ENCODE results near the gene GRIK4.

GRIK4 gene

DNA sequence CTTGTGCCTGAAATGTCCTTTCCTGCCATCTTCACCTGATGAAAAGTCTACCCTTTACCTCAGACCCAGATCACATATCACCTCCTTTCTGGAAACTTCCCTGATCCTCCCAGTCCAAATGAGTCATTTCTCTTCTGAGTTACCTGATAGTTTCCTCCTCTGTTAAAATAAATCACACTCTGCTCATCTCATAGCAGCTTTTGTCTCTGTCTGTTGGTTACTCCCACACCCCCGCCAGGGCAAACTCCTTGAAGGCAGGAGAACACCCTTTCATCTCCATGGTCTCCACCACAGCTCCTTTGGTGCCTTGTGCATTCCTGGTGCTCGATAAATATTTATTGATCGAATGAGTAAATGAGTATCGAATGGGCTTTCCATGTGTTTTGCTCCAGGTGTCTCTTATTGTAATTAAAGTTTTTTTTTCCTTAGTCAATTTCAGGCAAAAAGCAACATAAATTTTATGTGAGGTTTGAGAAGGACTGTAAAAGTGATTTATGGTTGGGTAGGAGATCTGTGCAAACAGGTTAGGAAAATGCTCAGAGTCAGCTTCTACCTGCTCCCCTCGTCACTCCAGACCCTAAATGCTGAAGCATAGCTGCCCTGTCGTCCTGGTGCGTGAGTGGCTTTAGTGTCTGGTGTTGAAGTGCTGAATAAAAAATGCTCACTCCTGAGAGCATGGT is 178.2 kb downstream of the GRIK4 start:
- H3K27me3 ChIP-seq (ENCODE audit: insufficient read depth, low read length), result no peaks in the 10 kb centered on the region
- no peaks in the 10 kb centered on the region for H3K9me3 ChIP-seq (ENCODE audit: low read length)
- H3K4me3 ChIP-seq (ENCODE audit: low read length), result no peak overlapping the region
- H2AFZ ChIP-seq (ENCODE audit: low read depth, low read length), result no peak overlapping the region
- H3K4me1 ChIP-seq (ENCODE audit: insufficient read depth, low read length), result peaks cover 6% of the 10 kb centered on the region
- H3K36me3 ChIP-seq (ENCODE audit: insufficient read depth, low read length), result no peaks in the 10 kb centered on the region

DNA sequence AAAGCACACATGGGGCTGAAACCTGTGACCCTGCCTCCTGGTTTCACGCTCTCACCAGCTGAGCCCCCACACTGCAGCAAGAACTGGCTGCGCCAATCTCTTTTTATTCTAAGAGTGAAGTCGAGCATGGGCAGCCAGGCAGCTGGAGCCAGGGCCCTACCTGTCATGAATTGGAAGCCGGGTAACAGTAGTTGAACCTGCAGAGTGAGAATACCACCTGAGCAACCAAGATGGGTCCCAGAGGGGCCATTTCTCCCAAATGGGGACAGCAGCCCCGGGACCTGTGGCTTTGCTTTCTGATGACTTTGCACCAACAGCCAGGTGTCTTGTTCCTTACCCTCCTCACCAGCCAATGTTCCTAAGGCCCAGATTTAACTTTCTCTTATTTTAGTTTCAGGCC is 178.9 kb downstream of the GRIK4 start:
- Histone ChIP-seq H3K36me3 (ENCODE audit: insufficient read depth, low read length) (no peaks in the 10 kb centered on the region), H3K4me3 (ENCODE audit: low read length) (no peak overlapping the region), H2AFZ (ENCODE audit: low read depth, low read length) (no peak overlapping the region), H3K9me3 (ENCODE audit: low read length) (no peaks in the 10 kb centered on the region), H3K4me1 (ENCODE audit: insufficient read depth, low read length) (peaks cover 6% of the 10 kb centered on the region), H3K27me3 (ENCODE audit: insufficient read depth, low read length) (no peaks in the 10 kb centered on the region)

DNA sequence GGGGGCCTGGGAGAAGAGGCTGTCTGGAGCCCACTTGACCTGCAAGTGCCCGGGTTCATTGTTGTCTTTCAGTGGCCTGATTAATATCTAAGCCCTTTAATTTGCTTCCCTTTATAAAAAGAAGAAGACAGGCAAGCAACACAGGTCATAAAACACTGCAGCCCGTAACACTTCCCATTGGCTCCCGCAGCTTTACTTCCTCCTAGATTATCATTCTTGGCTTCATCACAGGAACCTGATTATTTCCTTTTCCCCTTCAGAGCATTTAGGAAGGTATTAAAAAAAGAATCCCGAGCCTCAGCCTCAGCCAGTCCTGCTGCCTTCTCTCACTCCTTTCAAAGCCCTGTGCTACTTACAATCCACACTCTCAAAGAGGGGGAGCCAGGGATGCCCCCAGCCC is 183.2 kb downstream of the GRIK4 start:
- H3K27me3 ChIP-seq (ENCODE audit: insufficient read depth, low read length), result no peaks in the 10 kb centered on the region
- peaks cover 14% of the 10 kb centered on the region for H3K4me1 ChIP-seq (ENCODE audit: insufficient read depth, low read length)
- H3K36me3 ChIP-seq (ENCODE audit: insufficient read depth, low read length), result no peaks in the 10 kb centered on the region
- H3K4me3 ChIP-seq (ENCODE audit: low read length), result no peak overlapping the region
- H2AFZ ChIP-seq (ENCODE audit: low read depth, low read length), result no peak overlapping the region
- no peaks in the 10 kb centered on the region for H3K9me3 ChIP-seq (ENCODE audit: low read length)

DNA sequence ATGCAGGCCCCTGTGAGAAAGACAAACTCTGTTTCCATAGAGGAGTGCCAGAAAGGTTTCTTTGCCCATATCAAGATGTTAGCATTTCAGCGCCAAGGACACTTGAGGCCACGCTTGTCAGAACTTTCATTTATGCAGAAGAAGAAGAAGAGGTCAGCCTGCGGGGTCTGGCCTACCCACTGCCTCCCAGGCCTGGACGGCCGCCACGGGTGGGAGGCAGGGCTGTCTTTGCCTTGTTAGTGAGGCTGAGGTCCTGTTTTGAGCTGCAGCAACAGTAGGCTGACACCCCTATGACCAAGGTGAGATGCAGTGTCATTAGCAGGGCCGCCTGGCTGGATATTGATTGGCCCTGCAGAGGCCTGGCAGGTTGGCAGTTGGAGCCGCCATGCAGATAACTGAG is 183.9 kb downstream of the GRIK4 start:
- Histone ChIP-seq H3K36me3 (ENCODE audit: insufficient read depth, low read length) (no peaks in the 10 kb centered on the region), H3K4me1 (ENCODE audit: insufficient read depth, low read length) (peaks cover 8% of the 10 kb centered on the region), H3K9me3 (ENCODE audit: low read length) (no peaks in the 10 kb centered on the region), H3K4me3 (ENCODE audit: low read length) (no peak overlapping the region), H3K27me3 (ENCODE audit: insufficient read depth, low read length) (no peaks in the 10 kb centered on the region), H2AFZ (ENCODE audit: low read depth, low read length) (no peak overlapping the region)

DNA sequence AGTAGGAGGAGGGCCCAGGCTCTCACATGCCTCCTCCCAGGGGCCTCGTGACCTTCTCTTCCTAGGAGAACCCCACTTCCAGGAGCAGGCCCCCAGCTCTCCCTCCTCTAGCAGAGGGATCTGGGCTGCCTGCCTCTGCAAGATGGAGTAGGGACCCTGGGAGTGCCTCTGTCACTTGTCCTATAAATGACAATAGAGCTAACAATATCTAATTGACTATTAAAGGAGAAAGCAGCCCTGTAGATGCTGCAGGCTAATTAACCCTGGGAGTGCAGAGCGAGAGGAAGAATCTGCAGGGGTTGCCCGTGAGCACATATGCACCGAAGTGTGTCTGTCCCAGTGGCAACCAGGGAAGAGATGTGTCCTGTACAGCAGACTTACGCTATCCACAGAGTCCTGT is 184.4 kb downstream of the GRIK4 start:
- Histone ChIP-seq H3K9me3 (ENCODE audit: low read length) (no peaks in the 10 kb centered on the region), H2AFZ (ENCODE audit: low read depth, low read length) (no peak overlapping the region), H3K27me3 (ENCODE audit: insufficient read depth, low read length) (no peaks in the 10 kb centered on the region), H3K4me1 (ENCODE audit: insufficient read depth, low read length) (peaks cover 8% of the 10 kb centered on the region), H3K4me3 (ENCODE audit: low read length) (no peak overlapping the region), H3K36me3 (ENCODE audit: insufficient read depth, low read length) (no peaks in the 10 kb centered on the region)

DNA sequence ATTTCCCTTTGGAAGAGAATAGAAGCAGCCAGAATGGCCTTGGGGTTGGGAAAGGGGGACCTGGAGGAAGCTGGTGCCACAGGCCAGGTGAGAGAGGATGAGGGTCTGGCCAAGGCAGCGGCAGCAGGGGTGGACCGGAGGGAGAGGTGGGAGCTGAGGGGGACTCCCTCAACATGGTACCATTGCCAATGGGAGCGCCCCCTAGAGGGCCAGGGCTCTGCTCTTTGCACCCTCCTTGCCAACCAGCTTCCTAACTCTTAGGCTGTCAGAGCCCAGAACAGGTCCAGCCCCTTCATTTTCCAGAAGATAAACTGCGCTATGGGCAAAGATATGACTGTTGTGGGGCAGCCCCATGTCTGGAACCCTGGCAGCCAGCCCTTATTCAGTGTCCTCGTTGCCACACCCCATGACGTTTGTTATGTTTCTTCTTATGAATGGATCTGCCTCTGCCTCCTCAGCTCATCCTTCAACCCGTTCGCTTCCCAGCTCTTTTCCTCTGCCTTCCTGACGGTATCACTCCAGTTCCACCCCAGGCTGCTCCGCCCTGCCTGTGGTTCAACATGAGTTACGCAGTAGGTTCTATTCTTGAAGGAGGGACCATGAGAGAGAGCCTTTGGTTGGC is 185.2 kb downstream of the GRIK4 start:
- no peaks in the 10 kb centered on the region for H3K27me3 ChIP-seq (ENCODE audit: insufficient read depth, low read length)
- H3K9me3 ChIP-seq (ENCODE audit: low read length), result no peaks in the 10 kb centered on the region
- no peak overlapping the region for H2AFZ ChIP-seq (ENCODE audit: low read depth, low read length)
- H3K4me1 ChIP-seq (ENCODE audit: insufficient read depth, low read length), result peaks cover 8% of the 10 kb centered on the region
- H3K4me3 ChIP-seq (ENCODE audit: low read length), result no peak overlapping the region
- no peaks in the 10 kb centered on the region for H3K36me3 ChIP-seq (ENCODE audit: insufficient read depth, low read length)

DNA sequence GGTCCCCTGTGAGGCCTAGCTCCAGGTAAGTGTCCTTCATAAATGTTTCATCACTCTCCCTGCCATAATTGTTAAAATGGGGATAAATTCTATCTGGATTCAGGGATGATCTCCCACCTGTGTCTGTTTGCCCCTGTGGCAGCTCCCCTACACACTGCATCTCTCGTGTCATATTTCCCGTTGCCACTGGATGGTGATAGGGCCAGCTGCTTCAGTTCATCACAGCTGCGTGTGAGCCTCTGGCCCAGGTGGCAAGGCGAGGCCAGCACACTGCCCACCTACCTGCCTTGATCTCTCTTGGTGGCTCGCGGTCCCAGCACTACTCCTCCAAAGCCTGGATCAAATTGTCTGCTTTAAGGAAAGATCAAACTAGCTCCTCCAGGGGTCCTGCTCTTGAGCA is 187.4 kb downstream of the GRIK4 start:
- no peaks in the 10 kb centered on the region for H3K9me3 ChIP-seq (ENCODE audit: low read length)
- H3K4me1 ChIP-seq (ENCODE audit: insufficient read depth, low read length), result peaks cover 8% of the 10 kb centered on the region
- no peak overlapping the region for H2AFZ ChIP-seq (ENCODE audit: low read depth, low read length)

DNA sequence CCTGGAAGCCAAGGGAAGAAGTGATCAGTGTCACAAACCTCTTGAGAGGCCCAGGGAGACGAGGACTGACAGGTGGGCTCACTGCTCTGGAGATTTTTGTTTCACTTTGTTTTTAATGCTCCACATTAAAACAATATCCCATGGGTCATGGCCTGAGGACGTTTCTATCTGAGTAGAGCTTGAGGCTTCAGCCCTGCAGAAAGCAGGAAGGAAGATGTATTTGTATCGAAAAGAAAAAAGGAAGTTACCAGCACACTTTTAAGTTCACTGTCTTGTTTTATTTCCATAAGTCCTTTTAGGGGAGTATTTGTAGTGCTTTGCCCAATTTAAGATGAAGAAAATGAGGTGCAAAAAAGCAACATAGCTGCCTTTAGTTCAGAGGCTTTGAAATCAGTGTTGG is 191.1 kb downstream of the GRIK4 start:
- no peaks in the 10 kb centered on the region for H3K27me3 ChIP-seq (ENCODE audit: insufficient read depth, low read length)

More for the DNA sequence above, 187.4 kb downstream of the GRIK4 start:
- Histone ChIP-seq H3K4me3 (ENCODE audit: low read length) (no peak overlapping the region), H3K36me3 (ENCODE audit: insufficient read depth, low read length) (no peaks in the 10 kb centered on the region), H3K27me3 (ENCODE audit: insufficient read depth, low read length) (no peaks in the 10 kb centered on the region)

DNA sequence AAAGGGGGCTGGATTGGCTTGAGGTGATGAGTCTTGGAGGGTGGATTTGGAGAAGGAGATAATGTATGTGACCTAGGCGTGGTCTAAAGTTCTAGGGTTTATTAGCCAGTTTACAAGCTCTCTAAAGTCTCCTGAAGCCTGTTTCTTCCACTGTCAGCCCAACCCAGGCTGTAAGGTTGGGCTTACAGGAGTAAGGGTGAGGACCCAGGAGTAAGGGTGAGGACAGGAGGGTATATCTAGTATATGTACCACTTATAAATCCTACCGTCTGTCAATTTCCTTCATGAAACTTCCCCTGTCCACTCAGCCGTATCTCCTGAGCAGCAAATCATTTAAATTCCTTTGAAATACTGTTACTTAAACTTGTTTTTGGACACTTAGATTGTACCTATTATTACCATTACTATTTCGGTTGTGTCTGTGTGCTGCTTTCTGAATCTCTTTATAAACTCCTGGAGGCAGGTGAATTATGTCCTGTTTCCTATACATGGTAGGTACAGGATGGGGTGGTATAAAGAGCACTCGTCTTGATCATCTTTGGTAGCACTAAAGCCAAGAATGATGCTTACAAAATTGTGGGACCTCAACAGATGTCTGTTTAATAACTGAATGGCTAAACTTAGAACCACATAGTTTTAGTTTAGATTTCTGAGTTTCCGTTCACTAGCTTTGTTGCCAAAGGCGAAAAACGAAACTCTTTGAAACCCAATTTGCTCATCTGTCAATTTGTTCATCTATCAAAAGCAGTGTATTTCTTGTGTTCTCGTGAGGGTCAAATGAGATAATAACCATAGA is 192.0 kb downstream of the GRIK4 start:
- Histone ChIP-seq H3K4me1 (ENCODE audit: insufficient read depth, low read length) (peaks cover 3% of the 10 kb centered on the region), H3K9me3 (ENCODE audit: low read length) (peaks cover 17% of the 10 kb centered on the region), H3K36me3 (ENCODE audit: insufficient read depth, low read length) (no peaks in the 10 kb centered on the region), H3K27me3 (ENCODE audit: insufficient read depth, low read length) (no peaks in the 10 kb centered on the region), H3K4me3 (ENCODE audit: low read length) (no peak overlapping the region), H2AFZ (ENCODE audit: low read depth, low read length) (no peak overlapping the region)

More for the DNA sequence above, 191.1 kb downstream of the GRIK4 start:
- Histone ChIP-seq H3K4me1 (ENCODE audit: insufficient read depth, low read length) (no peaks in the 10 kb centered on the region), H3K4me3 (ENCODE audit: low read length) (no peak overlapping the region), H3K9me3 (ENCODE audit: low read length) (peaks cover 15% of the 10 kb centered on the region), H2AFZ (ENCODE audit: low read depth, low read length) (no peak overlapping the region), H3K36me3 (ENCODE audit: insufficient read depth, low read length) (no peaks in the 10 kb centered on the region)

DNA sequence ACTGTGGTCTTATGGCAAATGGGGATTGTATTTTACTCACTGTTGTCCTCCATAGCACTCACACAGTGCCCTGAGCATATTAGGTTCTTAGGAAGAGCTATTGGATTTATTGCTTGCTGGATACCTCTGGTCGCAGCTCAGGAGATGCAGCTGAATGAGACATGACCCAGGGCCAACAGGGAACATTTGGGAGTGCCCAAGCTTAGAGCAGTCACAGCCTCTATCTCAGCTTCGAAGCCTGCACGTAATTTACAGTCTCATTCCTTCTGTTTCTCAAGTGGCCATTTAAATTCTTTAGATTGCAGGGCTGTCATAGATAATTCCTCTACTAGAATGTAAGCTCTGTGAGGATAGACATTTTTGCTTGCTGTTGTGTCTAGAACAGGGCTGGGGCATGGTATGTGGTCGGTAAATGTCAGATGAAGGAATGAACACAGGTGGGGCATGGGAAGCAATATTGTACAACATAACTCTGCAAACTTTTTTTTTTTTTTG is 192.8 kb downstream of the GRIK4 start:
- no peak overlapping the region for H2AFZ ChIP-seq (ENCODE audit: low read depth, low read length)
- H3K9me3 ChIP-seq (ENCODE audit: low read length), result peaks cover 17% of the 10 kb centered on the region
- H3K4me3 ChIP-seq (ENCODE audit: low read length), result no peak overlapping the region
- peaks cover 6% of the 10 kb centered on the region for H3K4me1 ChIP-seq (ENCODE audit: insufficient read depth, low read length)
- H3K36me3 ChIP-seq (ENCODE audit: insufficient read depth, low read length), result no peaks in the 10 kb centered on the region
- no peaks in the 10 kb centered on the region for H3K27me3 ChIP-seq (ENCODE audit: insufficient read depth, low read length)

DNA sequence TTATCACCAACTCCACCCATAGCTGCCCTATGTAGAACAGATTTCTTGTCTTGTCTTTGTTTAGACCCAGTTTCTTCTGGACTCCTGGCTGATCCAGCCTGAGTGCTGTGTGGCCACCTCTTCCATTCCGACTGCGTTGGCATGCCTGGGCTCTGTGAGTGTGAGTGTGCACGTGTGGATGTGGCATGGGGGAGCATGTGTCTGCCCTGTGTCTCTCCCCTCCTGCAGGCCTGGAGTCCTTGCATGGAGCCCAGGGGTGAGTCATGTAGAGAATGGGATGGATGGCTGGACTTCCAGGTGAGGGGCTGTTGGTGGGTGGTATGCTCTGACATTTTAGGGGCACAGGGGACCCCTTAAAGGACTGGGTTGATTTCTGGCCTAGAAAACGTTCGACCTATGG is 194.7 kb downstream of the GRIK4 start:
- H3K9me3 ChIP-seq (ENCODE audit: low read length), result peaks cover 17% of the 10 kb centered on the region
- peaks cover 26% of the 10 kb centered on the region for H3K4me1 ChIP-seq (ENCODE audit: insufficient read depth, low read length)
- H3K36me3 ChIP-seq (ENCODE audit: insufficient read depth, low read length), result no peaks in the 10 kb centered on the region
- H2AFZ ChIP-seq (ENCODE audit: low read depth, low read length), result no peak overlapping the region
- no peak overlapping the region for H3K4me3 ChIP-seq (ENCODE audit: low read length)
- H3K27me3 ChIP-seq (ENCODE audit: insufficient read depth, low read length), result no peaks in the 10 kb centered on the region

DNA sequence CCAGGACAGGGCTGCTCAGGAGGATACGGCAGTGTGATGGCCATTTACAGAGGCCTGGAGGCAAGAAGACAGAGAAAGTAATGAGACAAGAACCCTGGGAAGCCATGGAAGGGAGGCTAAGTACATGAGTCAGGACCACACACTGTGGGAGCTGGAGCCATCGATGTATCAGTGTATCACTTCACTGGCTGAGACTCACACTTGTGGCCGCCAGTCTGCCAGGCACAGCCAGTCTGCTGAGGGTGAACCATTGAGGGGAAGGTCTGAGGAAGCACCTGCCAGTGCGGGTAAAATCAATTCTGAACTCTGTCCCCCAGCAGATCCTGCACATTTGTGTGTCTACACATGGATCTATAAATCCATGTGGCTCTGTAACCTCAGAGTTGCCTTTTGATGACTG is 195.6 kb downstream of the GRIK4 start:
- H3K36me3 ChIP-seq (ENCODE audit: insufficient read depth, low read length), result no peaks in the 10 kb centered on the region
- peaks cover 34% of the 10 kb centered on the region for H3K4me1 ChIP-seq (ENCODE audit: insufficient read depth, low read length)
- H3K4me3 ChIP-seq (ENCODE audit: low read length), result no peak overlapping the region
- H3K27me3 ChIP-seq (ENCODE audit: insufficient read depth, low read length), result no peaks in the 10 kb centered on the region
- H2AFZ ChIP-seq (ENCODE audit: low read depth, low read length), result no peak overlapping the region
- peaks cover 17% of the 10 kb centered on the region for H3K9me3 ChIP-seq (ENCODE audit: low read length)

DNA sequence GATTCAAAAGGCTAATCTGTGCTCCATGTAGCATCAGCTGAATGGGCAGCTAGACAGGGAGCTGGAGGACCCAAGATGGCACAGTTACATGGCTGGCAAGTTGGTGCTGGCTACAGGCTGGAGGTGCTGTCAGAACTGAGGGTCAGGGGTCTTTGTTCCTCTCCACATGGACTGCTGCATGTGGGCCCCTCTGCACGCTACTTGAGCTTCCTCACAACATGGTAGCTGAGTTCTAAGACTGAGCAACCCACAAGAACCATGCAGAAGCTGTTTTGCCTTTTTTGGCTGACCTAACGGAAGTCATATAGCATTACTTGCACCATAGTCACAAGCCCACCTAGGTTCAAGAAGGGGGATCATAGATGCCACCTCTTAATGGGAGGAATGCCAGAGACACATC is 196.1 kb downstream of the GRIK4 start:
- peaks cover 17% of the 10 kb centered on the region for H3K9me3 ChIP-seq (ENCODE audit: low read length)
- no peaks in the 10 kb centered on the region for H3K27me3 ChIP-seq (ENCODE audit: insufficient read depth, low read length)
- H2AFZ ChIP-seq (ENCODE audit: low read depth, low read length), result no peak overlapping the region
- H3K36me3 ChIP-seq (ENCODE audit: insufficient read depth, low read length), result no peaks in the 10 kb centered on the region
- peaks cover 40% of the 10 kb centered on the region for H3K4me1 ChIP-seq (ENCODE audit: insufficient read depth, low read length)
- no peak overlapping the region for H3K4me3 ChIP-seq (ENCODE audit: low read length)
